GM10266 (cell line): Measurements from ENCODE around the gene PHF23.

Source experiments
- DNase-seq: peaks from one replicate; pipeline ENCODE4 v3.0.0; 2012; ENCODE audit errors: extremely low spot score
- CTCF ChIP-seq: IDR thresholded peaks from 2 replicates; pipeline ENCODE4 v1.5.1; 2012; ENCODE audit warnings: mild to moderate bottlenecking, low read depth; ENCODE audit not compliant: control insufficient read depth, insufficient read depth; ENCODE audit errors: missing control alignments

Gene PHF23

GRCh38 chr17:7256766-7257456 lies 17.7 kb upstream of the PHF23 start:
- DNase-seq: no peak
- no peak for TF ChIP-seq CTCF

- no peak for TF ChIP-seq CTCF
- DNase-seq: no peak
These were observed 15.3 kb upstream of the PHF23 start for GRCh38 chr17:7254511-7254910.

- TF ChIP-seq CTCF: no peak
- no peak for DNase-seq
These were observed 13.8 kb upstream of the PHF23 start for GRCh38 chr17:7253082-7253481.

- peak; percentile 52 for TF ChIP-seq CTCF
- peak; percentile 91 for DNase-seq
These were observed 13.2 kb upstream of the PHF23 start, which contains the start of gene ELP5 for GRCh38 chr17:7252176-7253043. Gene ELP5 (plus strand): TSS chr17:7252215. CDS start chr17:7252551, 336 bp downstream.

GRCh38 chr17:7251661-7252175 lies 12.5 kb upstream of the PHF23 start, which contains the start of gene CTDNEP1:
Gene CTDNEP1 (minus strand): TSS chr17:7251734. CDS start chr17:7251296, 438 bp downstream.
- peak; percentile 99 for DNase-seq
- no peak for TF ChIP-seq CTCF

GRCh38 chr17:7250695-7251627 lies 11.7 kb upstream of the PHF23 start:
- DNase-seq: no peak
- TF ChIP-seq CTCF: no peak
